CD8-positive, alpha-beta memory T cell (primary cell): ENCODE results near the gene ANKRD7. TPM values are rescaled to one million over a fixed set of nuclear protein-coding genes. Genes with fewer than 3 reads are reported as not detected.
A peak's percentile ranks its signal among the peaks of the same experiment; 100 is the strongest.
"Not testable (repeated sequence)": the region's sequence is repeated elsewhere in the genome, so short reads cannot be mapped to it uniquely, and the experiment has no call there.

Experiments used
- CTCF ChIA-PET: fragments of 350-600 bp; sonication (Branson Sonifier 250); formaldehyde crosslinking; loops from one replicate; lab custom pipeline; 2021; ENCODE audit warnings: antibody characterized with exemption; lab: Charles Lee
- POLR2A ChIA-PET: fragments of 350-600 bp; sonication (Branson Sonifier 250); formaldehyde crosslinking; loops from one replicate; lab custom pipeline; 2021; ENCODE audit warnings: antibody characterized with exemption; lab: Charles Lee
- DNase-seq, 5 donors: peaks; one replicate each; pipeline versions ENCODE4 v3.0.0 to v3.0.0-alpha.2; 2020 to 2022; ENCODE audit warnings: mixed read lengths in 1 of 5
- H3K27ac ChIP-seq: one replicate; pipeline ENCODE4 v1.7.0; 2013; ENCODE audit warnings: low read depth, mild to moderate bottlenecking, low read length, moderate library complexity
- H3K27me3 ChIP-seq: 2 replicates; pipeline ENCODE4 v1.7.0; 2013; ENCODE audit warnings: low read length, mild to moderate bottlenecking; ENCODE audit not compliant: insufficient read depth, poor library complexity, severe bottlenecking
- H3K36me3 ChIP-seq: 2 replicates; pipeline ENCODE4 v1.7.0; 2013; ENCODE audit warnings: mild to moderate bottlenecking, low read length, moderate library complexity; ENCODE audit not compliant: insufficient read depth
- H3K4me1 ChIP-seq: 2 replicates; pipeline ENCODE4 v1.7.0; 2013; ENCODE audit warnings: mild to moderate bottlenecking, low read length, moderate library complexity; ENCODE audit not compliant: insufficient read depth
- H3K4me3 ChIP-seq: 2 replicates; pipeline ENCODE4 v1.7.0; 2013; ENCODE audit warnings: mild to moderate bottlenecking, low read length
- H3K9me3 ChIP-seq: 2 replicates; pipeline ENCODE4 v1.7.0; 2013; ENCODE audit warnings: mild to moderate bottlenecking, low read length
- H3K27ac Mint-ChIP-seq, 8 donors: one replicate each; pipeline ENCODE4 v1.8.0; 2020 to 2021; ENCODE audit warnings: mixed read lengths in 8 of 8, mild to moderate bottlenecking in 6 of 8, inconsistent platforms in 3 of 8, moderate library complexity in 3 of 8
- H3K27me3 Mint-ChIP-seq, 2 donors: one replicate each; pipeline ENCODE4 v1.8.0; 2020 to 2021; ENCODE audit warnings: mixed read lengths in 2 of 2, mild to moderate bottlenecking in 1 of 2, moderate library complexity in 1 of 2
- H3K36me3 Mint-ChIP-seq, 3 donors: one replicate each; pipeline ENCODE4 v1.8.0; 2020 to 2021; ENCODE audit warnings: mixed read lengths in 3 of 3, inconsistent platforms in 1 of 3, mild to moderate bottlenecking in 1 of 3
- H3K4me1 Mint-ChIP-seq, 3 donors: one replicate each; pipeline ENCODE4 v1.8.0; 2020 to 2021; ENCODE audit warnings: mixed read lengths in 3 of 3, inconsistent platforms in 1 of 3, mild to moderate bottlenecking in 1 of 3
- H3K4me3 Mint-ChIP-seq, 7 donors: one replicate each; pipeline ENCODE4 v1.8.0; 2020 to 2021; ENCODE audit warnings: mixed read lengths in 7 of 7, mild to moderate bottlenecking in 6 of 7, moderate library complexity in 4 of 7, inconsistent platforms in 2 of 7
- H3K9me3 Mint-ChIP-seq, 5 donors: one replicate each; pipeline ENCODE4 v1.8.0; 2020 to 2022; ENCODE audit warnings: mixed read lengths in 5 of 5, mild to moderate bottlenecking in 3 of 5, moderate library complexity in 2 of 5, inconsistent platforms in 1 of 5
- polyA plus RNA-seq: library from polyadenylated mRNA; unstranded; fragments of 300-500 nt; fragmentation: Illumina TruSeq; gene quantifications from one replicate; pipeline ENCODE4 v1.2.3, GENCODE V29; 2021
- total RNA-seq, 2 experiments: library from RNA; stranded (reverse); gene quantifications; one replicate each; pipeline ENCODE4 v1.2.3, GENCODE V29; 2021

The ANKRD7 gene
- total and polyA plus RNA-seq, 3 experiments from 2014 or later = 0.64 to 1.8 TPM; not detected in 1

DNA sequence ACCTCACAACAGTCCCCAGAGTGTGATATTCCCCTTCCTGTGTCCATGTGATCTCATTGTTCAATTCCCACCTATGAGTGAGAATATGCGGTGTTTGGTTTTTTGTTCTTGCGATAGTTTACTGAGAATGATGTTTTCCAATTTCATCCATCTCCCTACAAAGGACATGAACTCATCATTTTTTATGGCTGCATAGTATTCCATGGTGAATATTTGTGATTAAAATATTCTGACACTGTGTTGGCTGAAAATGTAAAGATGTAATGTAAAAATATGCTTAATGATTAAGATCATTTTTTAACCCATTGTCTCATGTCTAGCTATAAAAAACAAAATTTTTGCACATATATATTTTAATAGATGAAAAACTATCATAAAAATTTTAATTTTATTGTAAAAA is 15.8 kb downstream of the ANKRD7 start:
- H3K36me3 Mint-ChIP-seq, H3K27me3 Mint-ChIP-seq, H3K9me3 ChIP-seq, H3K4me1 Mint-ChIP-seq, H3K4me3 ChIP-seq, POLR2A ChIA-PET, H3K27ac ChIP-seq, H3K27me3 ChIP-seq, CTCF ChIA-PET, H3K9me3 Mint-ChIP-seq, H3K4me1 ChIP-seq, H3K27ac Mint-ChIP-seq, H3K4me3 Mint-ChIP-seq, H3K36me3 ChIP-seq, DNase-seq: not testable (repeated sequence)

DNA sequence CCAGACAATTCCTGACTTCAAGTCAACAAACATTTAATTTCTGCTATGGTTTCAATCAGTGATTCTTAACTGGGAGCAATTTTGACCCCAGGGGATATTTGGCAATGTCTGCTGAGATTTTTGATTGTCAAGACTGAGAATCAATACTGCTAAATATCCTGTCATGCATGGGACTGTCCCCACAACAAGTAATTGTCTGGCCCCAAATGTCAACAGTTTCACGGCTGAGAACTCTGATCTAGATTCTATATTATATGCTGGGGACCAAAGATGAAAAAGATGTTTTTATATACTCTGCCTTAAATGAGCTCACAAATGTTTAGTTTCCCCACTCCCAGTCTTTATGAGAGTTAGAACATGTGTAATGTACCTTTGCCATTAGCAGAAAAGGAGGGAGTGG is 19.2 kb downstream of the ANKRD7 start:
- H3K9me3 Mint-ChIP-seq = peaks cover 0 to 2% (median 0%) of the 10 kb centered on the region in 5 donors
- H3K9me3 ChIP-seq = no peaks in the 10 kb centered on the region
- ChIA-PET CTCF (no interaction called here), POLR2A (no interaction called here)
- H3K27me3 ChIP-seq = no peaks in the 10 kb centered on the region
- no peaks in the 10 kb centered on the region for H3K36me3 Mint-ChIP-seq
- no peaks in the 10 kb centered on the region for H3K4me1 Mint-ChIP-seq
- H3K27me3 Mint-ChIP-seq = peaks cover 0 to 1% of the 10 kb centered on the region in 2 donors
- no peak overlapping the region for H3K27ac Mint-ChIP-seq
- no peak overlapping the region for H3K4me3 Mint-ChIP-seq
- H3K27ac ChIP-seq = no peak overlapping the region
- H3K36me3 ChIP-seq = no peaks in the 10 kb centered on the region
- DNase-seq = no peak
- H3K4me3 ChIP-seq = no peak overlapping the region
- H3K4me1 ChIP-seq = no peaks in the 10 kb centered on the region

DNA sequence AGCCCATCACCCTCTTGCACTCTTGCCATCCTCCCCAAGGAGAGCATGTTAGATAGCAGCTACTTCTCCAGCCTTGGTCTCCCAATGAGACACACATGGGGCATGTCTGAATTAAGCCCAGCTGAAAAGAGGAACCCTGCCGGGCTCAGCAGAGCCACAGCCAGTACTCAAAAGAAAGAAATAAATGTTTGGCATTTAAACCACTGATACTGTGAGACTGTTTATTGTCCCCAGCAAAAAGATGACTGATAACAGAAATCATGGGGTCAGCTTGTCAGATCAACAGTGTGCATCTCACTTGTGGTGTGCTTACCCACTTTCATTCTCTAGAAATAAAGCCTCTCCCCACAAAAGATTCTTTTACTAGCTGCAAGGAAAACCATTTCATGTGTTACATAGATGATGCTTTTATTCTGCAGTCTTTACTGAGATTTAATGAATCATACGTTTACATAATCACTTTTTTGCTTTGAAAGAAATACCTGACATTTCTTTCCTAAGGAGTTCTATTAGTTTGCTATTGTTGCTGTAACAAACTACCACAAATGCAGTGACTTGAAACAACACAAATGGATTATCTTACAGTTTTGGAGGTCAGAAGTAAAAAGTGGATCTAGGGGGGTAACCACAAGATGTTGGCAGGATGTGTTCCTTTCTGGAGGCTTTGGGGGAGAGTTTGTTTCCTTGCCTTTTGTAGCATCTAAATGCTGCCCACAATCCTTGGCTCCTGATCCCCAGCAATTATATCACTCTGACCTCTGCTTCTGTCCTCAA is 20.9 kb downstream of the ANKRD7 start:
- ChIA-PET POLR2A (no interaction called here), CTCF (no interaction called here)
- H3K27ac Mint-ChIP-seq = no peak overlapping the region
- H3K27me3 ChIP-seq = no peaks in the 10 kb centered on the region
- no peaks in the 10 kb centered on the region for H3K36me3 ChIP-seq
- peaks cover 0 to 1% of the 10 kb centered on the region in 2 donors for H3K27me3 Mint-ChIP-seq
- no peaks in the 10 kb centered on the region for H3K4me1 Mint-ChIP-seq
- H3K4me1 ChIP-seq = no peaks in the 10 kb centered on the region
- no peak for DNase-seq
- no peak overlapping the region for H3K4me3 ChIP-seq
- H3K4me3 Mint-ChIP-seq = no peak overlapping the region
- peaks cover 0 to 2% (median 0%) of the 10 kb centered on the region in 5 donors for H3K9me3 Mint-ChIP-seq
- H3K9me3 ChIP-seq = no peaks in the 10 kb centered on the region
- no peak overlapping the region for H3K27ac ChIP-seq
- no peaks in the 10 kb centered on the region for H3K36me3 Mint-ChIP-seq

DNA sequence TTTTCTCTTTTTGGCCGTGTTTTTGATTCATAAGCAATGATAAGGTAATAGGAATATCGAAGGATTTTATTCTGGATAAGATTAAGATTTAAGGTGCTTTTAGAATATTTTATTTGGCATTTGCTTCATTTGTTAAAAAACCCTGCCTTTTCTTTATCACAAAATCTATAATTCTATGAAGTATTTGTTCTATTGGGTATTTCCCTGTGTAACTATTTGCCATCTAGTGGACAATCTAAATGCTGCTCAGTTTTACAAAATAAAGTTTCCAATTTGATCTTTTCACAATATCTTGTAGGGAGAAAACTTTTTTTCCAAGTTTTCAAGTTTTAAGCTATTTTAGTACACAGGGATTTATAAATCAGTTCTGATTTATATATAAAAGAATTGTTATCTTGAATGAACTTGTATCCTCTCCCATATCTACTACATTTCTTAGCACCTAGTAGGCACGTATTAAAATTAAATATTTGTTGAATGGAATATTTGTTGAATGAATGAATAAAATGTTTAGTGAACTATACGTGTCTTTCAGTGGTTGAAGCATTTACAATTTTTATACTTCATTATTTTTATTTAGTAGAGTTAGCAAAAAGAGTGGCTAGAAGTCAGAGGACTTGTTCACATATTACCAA is 26.5 kb downstream of the ANKRD7 start:
- no peak overlapping the region for H3K27ac ChIP-seq
- Mint-ChIP-seq H3K27me3 (peaks cover 4 to 10% of the 10 kb centered on the region in 2 donors), H3K4me3 (no peak overlapping the region), H3K36me3 (no peaks in the 10 kb centered on the region), H3K27ac (no peak overlapping the region), H3K9me3 (no peaks in the 10 kb centered on the region), H3K4me1 (no peaks in the 10 kb centered on the region)
- H3K36me3 ChIP-seq = no peaks in the 10 kb centered on the region
- no peak overlapping the region for H3K4me3 ChIP-seq
- H3K27me3 ChIP-seq = no peaks in the 10 kb centered on the region
- ChIA-PET CTCF (no interaction called here), POLR2A (no interaction called here)
- H3K4me1 ChIP-seq = no peaks in the 10 kb centered on the region
- DNase-seq = no peak
- no peaks in the 10 kb centered on the region for H3K9me3 ChIP-seq

DNA sequence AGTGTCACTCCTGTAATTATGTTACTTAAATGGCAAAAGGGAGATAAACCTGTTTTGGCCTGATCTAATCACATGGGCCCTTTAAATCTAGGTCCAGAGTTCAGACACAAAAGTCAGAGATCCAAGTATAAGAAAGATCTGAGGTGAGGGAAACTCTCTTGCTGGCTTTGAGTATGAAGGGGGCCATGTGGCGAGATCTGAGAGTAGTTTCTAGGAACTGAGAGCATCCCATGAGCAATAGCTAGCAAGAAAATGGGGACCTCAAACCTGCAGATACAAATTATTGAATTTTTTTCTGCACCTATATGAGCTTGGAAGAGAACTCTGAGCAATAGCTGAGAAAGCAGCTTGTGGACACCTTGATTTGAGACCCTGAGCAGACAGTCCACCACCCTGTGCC is 27.6 kb downstream of the ANKRD7 start:
- Histone ChIP-seq H3K4me1 (no peaks in the 10 kb centered on the region), H3K9me3 (no peaks in the 10 kb centered on the region), H3K27ac (no peak overlapping the region), H3K27me3 (no peaks in the 10 kb centered on the region), H3K36me3 (no peaks in the 10 kb centered on the region), H3K4me3 (no peak overlapping the region)
- Mint-ChIP-seq H3K9me3 (no peaks in the 10 kb centered on the region), H3K4me1 (no peaks in the 10 kb centered on the region), H3K27ac (peak overlapping the region in 1 of 8 donors; percentile 16), H3K36me3 (no peaks in the 10 kb centered on the region), H3K27me3 (peaks cover 4 to 10% of the 10 kb centered on the region in 2 donors), H3K4me3 (no peak overlapping the region)
- ChIA-PET CTCF (no interaction called here), POLR2A (no interaction called here)
- no peak for DNase-seq

DNA sequence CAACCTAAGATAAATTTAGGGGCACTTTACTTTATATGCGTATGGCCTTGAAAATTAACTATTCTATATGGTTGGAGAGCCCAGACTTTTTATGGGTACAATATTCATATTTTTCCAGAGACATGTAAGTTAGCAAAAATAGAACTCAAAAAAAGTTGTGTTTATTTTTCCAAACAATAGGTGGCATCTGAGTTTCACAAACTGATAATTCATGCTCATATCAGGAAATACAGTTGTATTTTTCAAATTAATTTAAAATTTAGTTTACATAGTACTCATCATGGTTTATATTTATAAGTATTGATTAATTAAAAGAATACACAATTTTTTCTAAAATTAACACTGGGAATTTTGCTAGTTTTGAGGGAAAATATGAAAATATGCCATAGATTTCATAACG is 34.6 kb downstream of the ANKRD7 start:
- no peaks in the 10 kb centered on the region for H3K9me3 Mint-ChIP-seq
- H3K27ac Mint-ChIP-seq = no peak overlapping the region

DNA sequence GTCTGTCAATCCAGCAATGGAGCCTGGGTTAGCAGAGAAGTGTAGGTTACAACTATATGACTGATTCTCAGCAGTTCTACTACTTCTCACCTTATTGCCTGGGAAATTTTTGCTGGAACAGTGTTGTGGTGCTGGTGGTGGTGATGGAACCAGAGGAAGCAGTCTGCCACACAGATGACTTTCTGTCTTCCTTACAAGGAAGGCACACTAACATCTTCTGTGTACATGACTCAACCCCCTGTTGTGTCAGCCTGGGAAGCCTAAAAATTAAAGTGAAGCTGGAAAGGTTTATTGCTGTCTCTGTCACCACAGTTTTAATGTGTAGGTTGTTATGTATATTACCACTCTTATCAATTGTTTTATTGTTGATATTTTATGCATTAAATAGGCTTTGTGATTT is 40.3 kb downstream of the ANKRD7 start:
- H3K36me3 Mint-ChIP-seq = no peaks in the 10 kb centered on the region
- ChIA-PET CTCF (no interaction called here), POLR2A (no interaction called here)
- H3K4me1 Mint-ChIP-seq = no peaks in the 10 kb centered on the region
- peaks cover 4 to 14% of the 10 kb centered on the region in 2 donors for H3K27me3 Mint-ChIP-seq
- Histone ChIP-seq H3K4me1 (no peaks in the 10 kb centered on the region), H3K27ac (no peak overlapping the region), H3K36me3 (no peaks in the 10 kb centered on the region), H3K9me3 (no peaks in the 10 kb centered on the region), H3K27me3 (no peaks in the 10 kb centered on the region), H3K4me3 (no peak overlapping the region)
- no peak for DNase-seq
- H3K4me3 Mint-ChIP-seq = no peak overlapping the region
- no peak overlapping the region for H3K27ac Mint-ChIP-seq
- no peaks in the 10 kb centered on the region for H3K9me3 Mint-ChIP-seq

More for the DNA sequence above, 34.6 kb downstream of the ANKRD7 start:
- CTCF ChIA-PET = no interaction called here
- no peaks in the 10 kb centered on the region for H3K36me3 Mint-ChIP-seq
- H3K27me3 ChIP-seq = no peaks in the 10 kb centered on the region
- H3K27ac ChIP-seq = no peak overlapping the region
- no peak overlapping the region for H3K4me3 Mint-ChIP-seq
- H3K4me3 ChIP-seq = no peak overlapping the region
- H3K9me3 ChIP-seq = no peaks in the 10 kb centered on the region
- no peaks in the 10 kb centered on the region for H3K4me1 Mint-ChIP-seq
- POLR2A ChIA-PET = no interaction called here
- peaks cover 0 to 9% of the 10 kb centered on the region in 2 donors for H3K27me3 Mint-ChIP-seq
- DNase-seq = no peak
- no peaks in the 10 kb centered on the region for H3K36me3 ChIP-seq
- H3K4me1 ChIP-seq = no peaks in the 10 kb centered on the region

DNA sequence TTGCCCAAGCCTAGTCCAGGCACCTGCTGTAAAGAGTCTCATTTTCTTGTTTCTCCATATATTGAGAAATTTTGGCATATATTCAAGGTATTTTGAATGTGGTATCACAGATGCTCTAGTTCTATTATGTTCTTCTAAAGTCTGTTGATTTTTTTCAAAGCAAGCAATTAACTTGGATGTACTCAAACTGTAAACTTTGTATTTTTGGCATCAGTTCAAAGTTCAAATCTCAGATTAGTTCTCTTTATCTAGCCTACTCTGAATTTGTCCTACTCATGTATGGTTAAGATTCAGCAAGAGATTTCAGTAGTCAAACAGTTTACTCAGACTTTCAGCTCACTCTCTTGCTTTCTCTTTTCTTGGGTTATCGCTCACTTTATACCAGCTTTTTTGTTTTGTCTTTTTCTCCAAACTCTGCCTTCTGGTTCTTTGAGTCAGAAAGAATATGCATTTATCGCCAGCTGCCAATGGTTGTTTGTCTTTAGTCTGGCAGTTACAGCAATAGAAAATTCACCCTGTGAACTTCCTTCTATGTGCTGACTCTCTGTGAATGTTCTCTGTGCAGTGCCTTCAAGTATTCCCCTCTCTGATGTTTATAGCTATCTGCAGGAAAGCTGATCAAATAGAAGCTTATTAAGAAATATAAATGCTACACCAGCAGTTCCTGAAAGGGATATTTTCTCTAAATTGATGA is 56.0 kb downstream of the ANKRD7 start:
- CTCF ChIA-PET = no interaction called here
- DNase-seq = no peak
- H3K27me3 Mint-ChIP-seq = peaks cover 5 to 58% of the 10 kb centered on the region in 2 donors
- no peak overlapping the region for H3K27ac ChIP-seq
- POLR2A ChIA-PET = no interaction called here
- peaks cover 0 to 5% (median 0%) of the 10 kb centered on the region in 5 donors for H3K9me3 Mint-ChIP-seq
- H3K4me3 ChIP-seq = no peak overlapping the region
- H3K9me3 ChIP-seq = no peaks in the 10 kb centered on the region
- no peak overlapping the region for H3K27ac Mint-ChIP-seq
- no peaks in the 10 kb centered on the region for H3K4me1 Mint-ChIP-seq
- H3K36me3 Mint-ChIP-seq = peaks cover 0 to 5% (median 0%) of the 10 kb centered on the region in 3 donors
- H3K27me3 ChIP-seq = no peaks in the 10 kb centered on the region
- H3K4me1 ChIP-seq = no peaks in the 10 kb centered on the region
- no peaks in the 10 kb centered on the region for H3K36me3 ChIP-seq
- H3K4me3 Mint-ChIP-seq = no peak overlapping the region
